DOHH2 (cell line): Measurements from ENCODE around the gene HCFC1R1.

ENCODE experiments used
- EZH2phosphoT487 ChIP-seq: fragments of 200-600 bp; sonication (generic); IDR thresholded peaks from 2 replicates; pipeline ENCODE4 v1.6.1; 2017; ENCODE audit warnings: borderline replicate concordance, mild to moderate bottlenecking, antibody characterized with exemption, low read length, moderate library complexity, mixed read lengths
- TF ChIP-seq, protein P1 (sequence below): fragments of 200-600 bp; sonication (generic); IDR thresholded peaks from one replicate; pipeline ENCODE4 v1.5.1; 2014; ENCODE audit warnings: antibody characterized with exemption, mild to moderate bottlenecking, low read depth, low read length; ENCODE audit not compliant: poor library complexity, severe bottlenecking

DNA sequence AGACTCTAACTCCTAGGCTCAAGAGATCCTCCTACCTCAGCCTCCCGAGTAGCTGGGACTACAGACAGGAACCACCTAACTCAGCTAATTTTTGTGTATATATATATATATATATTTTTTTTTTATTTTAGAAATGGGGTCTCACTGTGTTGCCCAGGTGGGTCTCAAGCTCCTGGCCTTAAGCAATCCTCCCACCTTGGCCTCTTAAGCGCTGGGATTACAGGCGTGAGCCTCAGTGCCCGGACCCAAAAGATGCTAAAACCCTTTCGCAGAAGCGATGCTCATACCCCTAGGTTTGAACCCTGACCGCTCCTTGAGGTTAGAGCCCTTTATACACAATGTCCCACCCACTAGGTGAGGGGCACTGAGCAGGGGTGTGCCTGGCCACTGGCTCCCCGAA lies 13.2 kb downstream of the HCFC1R1 start:
- TF ChIP-seq EZH2phosphoT487, result no peak
- TF ChIP-seq, protein P1, sequence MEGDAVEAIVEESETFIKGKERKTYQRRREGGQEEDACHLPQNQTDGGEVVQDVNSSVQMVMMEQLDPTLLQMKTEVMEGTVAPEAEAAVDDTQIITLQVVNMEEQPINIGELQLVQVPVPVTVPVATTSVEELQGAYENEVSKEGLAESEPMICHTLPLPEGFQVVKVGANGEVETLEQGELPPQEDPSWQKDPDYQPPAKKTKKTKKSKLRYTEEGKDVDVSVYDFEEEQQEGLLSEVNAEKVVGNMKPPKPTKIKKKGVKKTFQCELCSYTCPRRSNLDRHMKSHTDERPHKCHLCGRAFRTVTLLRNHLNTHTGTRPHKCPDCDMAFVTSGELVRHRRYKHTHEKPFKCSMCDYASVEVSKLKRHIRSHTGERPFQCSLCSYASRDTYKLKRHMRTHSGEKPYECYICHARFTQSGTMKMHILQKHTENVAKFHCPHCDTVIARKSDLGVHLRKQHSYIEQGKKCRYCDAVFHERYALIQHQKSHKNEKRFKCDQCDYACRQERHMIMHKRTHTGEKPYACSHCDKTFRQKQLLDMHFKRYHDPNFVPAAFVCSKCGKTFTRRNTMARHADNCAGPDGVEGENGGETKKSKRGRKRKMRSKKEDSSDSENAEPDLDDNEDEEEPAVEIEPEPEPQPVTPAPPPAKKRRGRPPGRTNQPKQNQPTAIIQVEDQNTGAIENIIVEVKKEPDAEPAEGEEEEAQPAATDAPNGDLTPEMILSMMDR, result no peak
